COLO829 (cell line): ENCODE data around the gene FXYD4.
"Not testable (repeated sequence)": the region's sequence is repeated elsewhere in the genome, so short reads cannot be mapped to it uniquely, and the experiment has no call there.

Experiments used
- DNase-seq: peaks from one replicate; pipeline ENCODE4 v3.0.0; 2012; ENCODE audit warnings: low spot score

The FXYD4 gene

GRCh38 chr10:43376046-43376635 is 4.7 kb downstream of the FXYD4 start:
- DNase-seq = no peak

GRCh38 chr10:43376828-43377423 is 5.5 kb downstream of the FXYD4 start:
- no peak for DNase-seq

GRCh38 chr10:43377424-43377883 is 6.0 kb downstream of the FXYD4 start:
- DNase-seq = no peak

DNA sequence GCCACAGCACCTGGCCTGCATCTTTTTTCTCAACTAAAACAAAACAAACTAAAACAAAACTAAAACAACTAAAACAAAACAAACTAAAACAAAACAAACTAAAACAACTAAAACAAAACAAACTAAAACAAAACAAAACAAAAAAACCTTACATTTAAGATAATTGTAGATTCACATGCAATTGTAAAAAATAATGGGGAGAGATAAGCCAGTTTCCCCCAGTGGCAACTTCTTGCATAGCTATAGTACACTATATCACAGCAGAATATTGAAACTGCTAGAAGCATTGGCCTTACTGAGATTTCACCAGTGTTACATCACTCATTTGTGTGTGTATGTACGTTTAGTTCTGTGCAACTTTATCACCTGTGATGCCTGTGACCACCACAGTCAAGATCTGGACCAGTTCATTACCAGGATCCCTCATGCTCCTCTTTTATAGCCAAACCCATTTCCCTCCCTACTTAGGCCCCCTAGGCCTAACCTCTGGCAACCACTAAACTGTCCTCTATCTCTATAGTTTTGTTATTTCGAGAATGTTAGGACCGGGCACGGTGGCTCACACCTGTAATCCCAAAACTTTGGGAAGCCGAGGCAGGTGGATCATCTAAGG is 9.3 kb downstream of the FXYD4 start:
- DNase-seq = no peak

DNA sequence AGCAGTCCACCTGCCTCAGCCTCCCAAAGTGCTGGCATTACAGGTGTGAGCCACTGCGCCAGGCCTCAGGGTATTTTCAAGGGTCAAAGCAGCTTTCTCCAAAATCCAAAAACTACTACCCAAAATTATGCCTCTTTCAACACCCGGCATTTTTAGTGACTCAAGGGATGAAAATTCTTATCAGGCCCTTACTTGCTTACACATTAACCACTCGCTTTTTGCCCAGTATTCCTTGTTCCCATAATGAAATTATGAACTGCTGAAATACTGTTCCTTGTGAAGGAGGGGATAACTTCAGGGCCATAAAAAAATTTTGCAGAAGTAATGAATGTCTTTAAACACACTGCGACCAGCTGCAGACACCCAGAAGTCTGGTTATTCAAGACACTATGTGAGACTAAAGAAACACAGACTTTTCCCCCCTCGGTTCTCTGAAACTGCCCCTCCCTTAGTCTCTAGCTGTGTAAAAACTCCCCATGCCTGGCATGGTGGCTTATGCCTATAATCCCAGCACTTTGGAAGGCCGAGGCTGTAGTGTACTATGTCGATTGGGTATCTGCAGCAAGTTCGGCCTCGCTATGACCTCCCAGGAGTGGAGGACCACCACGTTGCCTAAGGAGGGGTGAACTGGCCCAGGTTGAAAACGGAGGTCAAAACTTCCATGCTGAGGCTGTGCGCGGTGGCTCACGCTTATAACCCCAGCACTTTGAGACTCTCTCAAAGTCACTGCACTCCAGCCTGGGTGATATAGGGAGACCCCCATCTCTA is 12.0 kb downstream of the FXYD4 start:
- no peak for DNase-seq

GRCh38 chr10:43384252-43385221 is 13.1 kb downstream of the FXYD4 start:
- DNase-seq = no peak

GRCh38 chr10:43385412-43386004 is 14.1 kb downstream of the FXYD4 start:
- no peak for DNase-seq

- no peak for DNase-seq
Measured at GRCh38 chr10:43386549-43386948, 15.1 kb downstream of the FXYD4 start.

- DNase-seq = no peak
Measured at GRCh38 chr10:43386981-43387677, 15.7 kb downstream of the FXYD4 start.

DNA sequence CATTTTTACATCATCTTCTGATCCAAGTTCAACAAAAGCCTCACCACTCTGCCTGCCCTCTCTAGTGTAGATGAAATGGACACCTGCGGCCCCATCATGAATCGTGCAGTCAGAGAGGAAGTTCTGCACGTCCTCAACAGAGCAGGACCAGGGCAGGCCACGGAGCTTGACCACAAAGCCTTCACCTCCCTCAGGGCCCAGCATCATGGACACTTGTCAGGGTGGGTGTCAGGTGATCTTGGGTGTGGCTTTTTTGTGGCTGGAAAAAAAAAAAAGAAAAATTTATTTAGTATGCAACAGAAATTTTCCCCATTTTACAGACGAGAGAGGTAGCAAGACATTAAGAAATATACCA is 16.2 kb downstream of the FXYD4 start:
- no peak for DNase-seq

DNA sequence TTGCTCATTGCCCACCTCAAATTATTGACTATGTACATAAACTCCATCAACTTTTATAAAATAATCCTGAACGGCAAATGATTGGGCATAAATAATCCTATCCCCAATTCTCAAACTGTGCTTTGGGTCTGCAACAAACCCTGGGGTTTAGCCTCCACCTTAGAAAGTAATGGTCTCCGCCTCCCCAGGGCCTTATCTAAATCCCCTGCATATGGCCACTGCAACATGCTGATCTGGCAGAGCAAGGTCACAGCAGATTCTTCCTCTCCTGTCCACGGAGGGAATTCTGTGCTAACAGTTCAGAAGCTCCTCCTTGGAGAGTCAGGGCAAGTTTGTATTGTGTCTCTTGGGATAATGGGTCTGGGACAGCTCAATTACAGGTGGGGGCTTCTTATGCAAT is 18.4 kb downstream of the FXYD4 start:
- no peak for DNase-seq

GRCh38 chr10:43390333-43390732 is 18.9 kb downstream of the FXYD4 start:
- no peak for DNase-seq

- DNase-seq = no peak
Measured at GRCh38 chr10:43390759-43391158, 19.3 kb downstream of the FXYD4 start.

- no peak for DNase-seq
Measured at GRCh38 chr10:43391496-43391895, 20.1 kb downstream of the FXYD4 start.

- no peak for DNase-seq
Measured at GRCh38 chr10:43392748-43393147, 21.3 kb downstream of the FXYD4 start.

- not testable (repeated sequence) for DNase-seq
Measured at GRCh38 chr10:43393186-43393585, 21.8 kb downstream of the FXYD4 start.

DNA sequence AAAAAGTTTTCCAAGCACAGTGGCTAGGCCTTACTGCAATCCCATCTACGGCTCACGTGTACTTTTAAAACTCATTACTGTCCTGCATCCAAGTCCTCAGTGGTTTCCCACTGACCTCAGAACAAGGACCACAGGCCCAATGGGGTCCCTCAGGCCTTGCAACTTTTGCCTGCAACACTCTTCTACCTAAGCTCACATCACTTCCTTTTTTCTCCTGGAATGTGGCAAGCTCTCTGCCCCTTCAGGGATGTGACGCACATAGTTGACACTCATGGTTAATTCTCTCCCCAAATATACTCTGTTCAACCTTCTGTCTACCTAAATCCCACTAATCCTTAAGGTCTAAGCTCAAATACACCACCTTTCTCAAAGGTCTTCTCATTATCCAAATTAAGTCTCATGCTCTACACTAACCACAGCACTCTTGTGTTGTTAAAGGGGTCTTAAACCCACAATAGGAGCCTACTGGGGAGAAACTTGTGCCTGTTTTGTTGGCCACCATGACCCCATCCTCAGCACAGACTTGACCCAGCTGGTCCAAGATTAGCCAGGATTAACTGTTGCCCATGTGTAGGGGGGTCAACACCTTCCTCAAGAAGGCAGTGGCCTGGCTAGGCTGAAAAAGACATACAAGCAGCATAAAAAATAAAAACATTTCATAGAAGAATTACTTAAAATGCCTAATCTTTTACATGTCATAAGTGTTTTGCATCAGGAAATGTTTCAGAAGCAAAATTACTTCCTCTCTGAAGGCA is 22.3 kb downstream of the FXYD4 start:
- DNase-seq = no peak

DNA sequence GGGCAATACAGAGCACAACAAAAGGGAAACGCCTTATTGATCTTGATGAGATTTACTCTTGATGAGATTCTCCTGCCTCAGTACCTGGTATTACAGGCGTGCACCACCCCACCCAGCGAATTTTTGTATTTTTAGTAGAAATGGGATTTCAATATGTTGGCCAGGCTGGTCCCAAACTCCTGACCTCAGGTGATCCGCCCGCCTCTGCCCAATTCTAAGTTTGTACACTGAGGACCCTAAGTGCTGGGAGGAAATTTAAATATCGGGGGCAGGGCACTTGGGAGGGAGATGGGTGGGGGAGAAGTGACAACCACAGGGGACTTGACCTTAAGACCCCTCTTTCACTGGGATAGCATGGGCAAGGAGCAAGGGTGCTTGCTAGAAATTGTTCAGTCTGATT is 23.4 kb downstream of the FXYD4 start:
- DNase-seq = no peak

GRCh38 chr10:43395571-43396060 is 24.2 kb downstream of the FXYD4 start:
- DNase-seq = no peak
